Activated T-cell treated with anti-CD3 and anti-CD28 coated beads, Interleukin-2, amount 50 U/mL, for 72 hours (primary cell): ENCODE measurements around the gene LIMK1. TPM values are rescaled to one million over a fixed set of nuclear protein-coding genes. Genes with fewer than 3 reads are reported as not detected.
A peak's percentile ranks its signal among the peaks of the same experiment; 100 is the strongest.

Experiments used
- ATAC-seq, 2 donors: fragments of 150-1000 bp; cut with Tn5 transposase; replicated peaks in 1 of 2; 2 replicates each; pipeline ENCODE4 v1.10.0; 2021; ENCODE audit warnings: moderate library complexity in 2 of 2, mild to moderate bottlenecking in 1 of 2
- DNase-seq, 2 donors: peaks; one replicate each; pipeline ENCODE4 v3.0.0; 2021 to 2022; ENCODE audit warnings: mixed read lengths in 1 of 2
- H3K27ac Mint-ChIP-seq: one replicate; pipeline ENCODE4 v1.8.0; 2022; ENCODE audit warnings: mild to moderate bottlenecking, moderate library complexity, mixed read lengths
- H3K27me3 Mint-ChIP-seq: one replicate; pipeline ENCODE4 v1.8.0; 2022; ENCODE audit warnings: low read depth, mixed read lengths
- H3K36me3 Mint-ChIP-seq, 2 donors: one replicate each; pipeline ENCODE4 v1.8.0; 2022; ENCODE audit warnings: mixed read lengths in 2 of 2, mild to moderate bottlenecking in 1 of 2; ENCODE audit not compliant: insufficient read depth in 2 of 2
- H3K4me1 Mint-ChIP-seq: one replicate; pipeline ENCODE4 v1.8.0; 2022; ENCODE audit warnings: low read depth, mixed read lengths
- H3K4me3 Mint-ChIP-seq, 2 donors: one replicate each; pipeline ENCODE4 v1.8.0; 2022; ENCODE audit warnings: mild to moderate bottlenecking in 2 of 2, mixed read lengths in 2 of 2, moderate library complexity in 2 of 2
- H3K9me3 Mint-ChIP-seq, 2 donors: one replicate each; pipeline ENCODE4 v1.8.0; 2022; ENCODE audit warnings: mixed read lengths in 2 of 2
- total RNA-seq, 2 donors: library from RNA; stranded (reverse); gene quantifications; one replicate each; pipeline ENCODE4 v1.2.3, GENCODE V29; 2022

Gene LIMK1
- total RNA-seq, 2 donors from 2014 or later: 18.8 to 22.3 TPM

GRCh38 chr7:74130518-74130917 is 46.9 kb downstream of the LIMK1 start:
- H3K36me3 Mint-ChIP-seq: no peaks in the 10 kb centered on the region
- no peaks in the 10 kb centered on the region for H3K9me3 Mint-ChIP-seq
- peaks cover 7% of the 10 kb centered on the region for H3K4me1 Mint-ChIP-seq
- H3K27ac Mint-ChIP-seq: no peak overlapping the region
- no peak overlapping the region for H3K4me3 Mint-ChIP-seq
- no peaks in the 10 kb centered on the region for H3K27me3 Mint-ChIP-seq
- DNase-seq (no peak), ATAC-seq (no peak)

- no peak overlapping the region for H3K27ac Mint-ChIP-seq
These were observed 50.6 kb downstream of the LIMK1 start for GRCh38 chr7:74134117-74134620.

GRCh38 chr7:74138334-74138867 is 54.8 kb downstream of the LIMK1 start:
- Mint-ChIP-seq H3K27ac (no peak overlapping the region), H3K4me1 (peaks cover 11% of the 10 kb centered on the region), H3K36me3 (no peaks in the 10 kb centered on the region), H3K9me3 (no peaks in the 10 kb centered on the region), H3K4me3 (no peak overlapping the region), H3K27me3 (no peaks in the 10 kb centered on the region)
- no peak for ATAC-seq
- DNase-seq: no peak

More at GRCh38 chr7:74134117-74134620, 50.6 kb downstream of the LIMK1 start:
- peaks cover 7% of the 10 kb centered on the region for H3K4me1 Mint-ChIP-seq
- no peaks in the 10 kb centered on the region for H3K27me3 Mint-ChIP-seq
- H3K4me3 Mint-ChIP-seq: no peak overlapping the region
- H3K36me3 Mint-ChIP-seq: no peaks in the 10 kb centered on the region
- H3K9me3 Mint-ChIP-seq: no peaks in the 10 kb centered on the region
- ATAC-seq (peak; percentile 52 to 60), DNase-seq (peak; percentile 14 to 26)

- no peak for DNase-seq
- peaks cover 7% of the 10 kb centered on the region for H3K4me1 Mint-ChIP-seq
- no peak overlapping the region for H3K27ac Mint-ChIP-seq
- ATAC-seq: no peak
- H3K27me3 Mint-ChIP-seq: no peaks in the 10 kb centered on the region
- H3K36me3 Mint-ChIP-seq: no peaks in the 10 kb centered on the region
- H3K9me3 Mint-ChIP-seq: no peaks in the 10 kb centered on the region
- H3K4me3 Mint-ChIP-seq: no peak overlapping the region
These were observed 55.6 kb downstream of the LIMK1 start for GRCh38 chr7:74138945-74139843.

GRCh38 chr7:74141705-74142104 is 58.1 kb downstream of the LIMK1 start:
- Mint-ChIP-seq H3K4me3 (no peak overlapping the region), H3K4me1 (peaks cover 4% of the 10 kb centered on the region), H3K27me3 (no peaks in the 10 kb centered on the region), H3K36me3 (no peaks in the 10 kb centered on the region), H3K27ac (no peak overlapping the region), H3K9me3 (peaks cover 0 to 2% of the 10 kb centered on the region in 2 donors)
- ATAC-seq (peak; percentile 58), DNase-seq (no peak)

- ATAC-seq: no peak
- no peak overlapping the region for H3K4me3 Mint-ChIP-seq
- peaks cover 0 to 2% of the 10 kb centered on the region in 2 donors for H3K9me3 Mint-ChIP-seq
- DNase-seq: no peak
- H3K4me1 Mint-ChIP-seq: peaks cover 4% of the 10 kb centered on the region
- H3K27me3 Mint-ChIP-seq: no peaks in the 10 kb centered on the region
- no peak overlapping the region for H3K27ac Mint-ChIP-seq
- H3K36me3 Mint-ChIP-seq: no peaks in the 10 kb centered on the region
These were observed 59.8 kb downstream of the LIMK1 start for GRCh38 chr7:74143383-74143782.

- no peak for ATAC-seq
These were observed 64.9 kb downstream of the LIMK1 start for GRCh38 chr7:74148491-74148890.

GRCh38 chr7:74149071-74149470 is 65.5 kb downstream of the LIMK1 start:
- ATAC-seq: no peak
- no peak overlapping the region for H3K4me3 Mint-ChIP-seq
- no peaks in the 10 kb centered on the region for H3K36me3 Mint-ChIP-seq
- no peaks in the 10 kb centered on the region for H3K27me3 Mint-ChIP-seq
- H3K9me3 Mint-ChIP-seq: peaks cover 0 to 2% of the 10 kb centered on the region in 2 donors
- DNase-seq: no peak
- H3K4me1 Mint-ChIP-seq: no peaks in the 10 kb centered on the region
- H3K27ac Mint-ChIP-seq: no peak overlapping the region

More at GRCh38 chr7:74148491-74148890, 64.9 kb downstream of the LIMK1 start:
- H3K27me3 Mint-ChIP-seq: no peaks in the 10 kb centered on the region
- H3K4me1 Mint-ChIP-seq: no peaks in the 10 kb centered on the region
- peaks cover 0 to 2% of the 10 kb centered on the region in 2 donors for H3K9me3 Mint-ChIP-seq
- DNase-seq: no peak
- no peak overlapping the region for H3K27ac Mint-ChIP-seq
- H3K36me3 Mint-ChIP-seq: no peaks in the 10 kb centered on the region
- H3K4me3 Mint-ChIP-seq: no peak overlapping the region

GRCh38 chr7:74149603-74150002 is 66.0 kb downstream of the LIMK1 start:
- H3K4me1 Mint-ChIP-seq: no peaks in the 10 kb centered on the region
- H3K9me3 Mint-ChIP-seq: peaks cover 0 to 2% of the 10 kb centered on the region in 2 donors
- no peak overlapping the region for H3K27ac Mint-ChIP-seq
- ATAC-seq: no peak
- H3K4me3 Mint-ChIP-seq: no peak overlapping the region
- no peak for DNase-seq
- no peaks in the 10 kb centered on the region for H3K36me3 Mint-ChIP-seq
- H3K27me3 Mint-ChIP-seq: no peaks in the 10 kb centered on the region

GRCh38 chr7:74153736-74154135 is 70.1 kb downstream of the LIMK1 start:
- Mint-ChIP-seq H3K4me1 (no peaks in the 10 kb centered on the region), H3K36me3 (no peaks in the 10 kb centered on the region), H3K9me3 (no peaks in the 10 kb centered on the region), H3K27ac (no peak overlapping the region), H3K27me3 (no peaks in the 10 kb centered on the region), H3K4me3 (no peak overlapping the region)
- ATAC-seq (no peak), DNase-seq (no peak)

GRCh38 chr7:74155810-74156395 is 72.3 kb downstream of the LIMK1 start:
- Mint-ChIP-seq H3K27ac (no peak overlapping the region), H3K4me3 (no peak overlapping the region), H3K9me3 (no peaks in the 10 kb centered on the region), H3K4me1 (no peaks in the 10 kb centered on the region), H3K27me3 (no peaks in the 10 kb centered on the region), H3K36me3 (no peaks in the 10 kb centered on the region)
- DNase-seq (no peak), ATAC-seq (no peak)

GRCh38 chr7:74157605-74158004 is 74.0 kb downstream of the LIMK1 start:
- H3K4me1 Mint-ChIP-seq: no peaks in the 10 kb centered on the region
- ATAC-seq: no peak

GRCh38 chr7:74164985-74165456 is 81.4 kb downstream of the LIMK1 start:
- no peak for ATAC-seq
- Mint-ChIP-seq H3K9me3 (no peaks in the 10 kb centered on the region), H3K27ac (no peak overlapping the region), H3K27me3 (no peaks in the 10 kb centered on the region), H3K36me3 (no peaks in the 10 kb centered on the region), H3K4me1 (no peaks in the 10 kb centered on the region), H3K4me3 (no peak overlapping the region)
- no peak for DNase-seq

More at GRCh38 chr7:74157605-74158004, 74.0 kb downstream of the LIMK1 start:
- Mint-ChIP-seq H3K27me3 (no peaks in the 10 kb centered on the region), H3K27ac (no peak overlapping the region), H3K36me3 (no peaks in the 10 kb centered on the region), H3K9me3 (no peaks in the 10 kb centered on the region), H3K4me3 (no peak overlapping the region)
- DNase-seq: no peak
